A549 (cell line): ENCODE results near the gene COL17A1. TPM values are rescaled to one million over a fixed set of nuclear protein-coding genes. Genes with fewer than 3 reads are reported as not detected.

Experiments
- CHD2 ChIP-seq: fragments of 150-350 bp; IDR thresholded peaks from 2 replicates; pipeline ENCODE4 v1.6.1; 2014; ENCODE audit warnings: low read length; ENCODE audit not compliant: partially characterized antibody
- CHD4 ChIP-seq: fragments of 200-600 bp; sonication (generic); IDR thresholded peaks from 2 replicates; pipeline ENCODE4 v1.6.1; 2016; ENCODE audit warnings: antibody characterized with exemption, mild to moderate bottlenecking, borderline replicate concordance
- CTCF ChIP-seq: fragments of >200 bp; sonication (Bioruptor Twin); formaldehyde crosslinking; IDR thresholded peaks from 3 replicates; pipeline ENCODE4 v1.5.1; 2016
- EHF ChIP-seq: fragments of 250-450 bp; sonication (Bioruptor Pico); IDR thresholded peaks from 2 replicates; pipeline ENCODE4 v1.5.0; 2020; ENCODE audit warnings: mild to moderate bottlenecking
- EP300 ChIP-seq, 2 experiments: fragments of >200 bp; sonication (Bioruptor Twin); formaldehyde crosslinking; IDR thresholded peaks; 2 replicates in 1 of 2; 3 replicates in 1 of 2; pipeline ENCODE4 v1.6.1; 2016 to 2017
- ESRRA ChIP-seq: fragments of 150-350 bp; IDR thresholded peaks from 2 replicates; pipeline ENCODE4 v1.6.1; 2014; ENCODE audit warnings: mild to moderate bottlenecking, low read length, borderline replicate concordance
- FOSB ChIP-seq: fragments of 250-450 bp; sonication (Bioruptor Pico); IDR thresholded peaks from 2 replicates; pipeline ENCODE4 v1.5.0; 2020; ENCODE audit warnings: mild to moderate bottlenecking, moderate library complexity
- HDAC2 ChIP-seq: fragments of 200-600 bp; sonication (generic); IDR thresholded peaks from 2 replicates; pipeline ENCODE4 v1.6.1; 2016
- HOXA7 ChIP-seq: fragments of 250-450 bp; sonication (Bioruptor Pico); IDR thresholded peaks from 2 replicates; pipeline ENCODE4 v1.5.0; 2020; ENCODE audit warnings: mild to moderate bottlenecking, moderate library complexity
- HOXB5 ChIP-seq: fragments of 250-450 bp; sonication (Bioruptor Pico); IDR thresholded peaks from 2 replicates; pipeline ENCODE4 v1.5.0; 2020; ENCODE audit warnings: mild to moderate bottlenecking, moderate library complexity
- JUN ChIP-seq, 2 experiments: fragments of >200 bp; sonication (Bioruptor Twin); formaldehyde crosslinking; IDR thresholded peaks; 2 replicates in 1 of 2; 3 replicates in 1 of 2; pipeline ENCODE4 v1.6.1; 2016 to 2017
- JUNB ChIP-seq: fragments of >200 bp; sonication (Bioruptor Twin); formaldehyde crosslinking; IDR thresholded peaks from 2 replicates; pipeline ENCODE4 v1.6.1; 2016
- KDM1A ChIP-seq: fragments of 200-600 bp; sonication (generic); IDR thresholded peaks from 2 replicates; pipeline ENCODE4 v1.6.1; 2016; ENCODE audit warnings: low read depth, mild to moderate bottlenecking
- KDM5A ChIP-seq: fragments of 200-600 bp; sonication (generic); IDR thresholded peaks from 2 replicates; pipeline ENCODE4 v1.6.1; 2016; ENCODE audit warnings: antibody characterized with exemption, mild to moderate bottlenecking
- MAFK ChIP-seq: fragments of 450-650 bp; IDR thresholded peaks from 2 replicates; pipeline ENCODE4 v1.6.1; 2014; ENCODE audit not compliant: partially characterized antibody
- MAZ ChIP-seq: fragments of 150-350 bp; IDR thresholded peaks from 2 replicates; pipeline ENCODE4 v1.6.1; 2014; ENCODE audit warnings: antibody characterized with exemption, low read depth, low read length, borderline replicate concordance
- MYC ChIP-seq: IDR thresholded peaks from 2 replicates; pipeline ENCODE4 v1.6.1; 2012; ENCODE audit warnings: mild to moderate bottlenecking, inconsistent platforms, low read length, improper control_type of control experiment, borderline replicate concordance
- NFE2L2 ChIP-seq: fragments of 150-350 bp; conservative IDR thresholded peaks from 2 replicates; pipeline ENCODE4 v1.6.1; 2014; ENCODE audit warnings: low read length
- NPAS2 ChIP-seq: fragments of 250-450 bp; sonication (Bioruptor Pico); IDR thresholded peaks from 2 replicates; pipeline ENCODE4 v1.8.0; 2022; ENCODE audit warnings: mild to moderate bottlenecking, moderate library complexity, borderline replicate concordance
- NR3C1 ChIP-seq: fragments of >200 bp; sonication (Bioruptor Twin); formaldehyde crosslinking; IDR thresholded peaks from 3 replicates; pipeline ENCODE4 v1.6.1; 2017
- POLR2A ChIP-seq: IDR thresholded peaks from 2 replicates; pipeline ENCODE4 v1.6.1; 2012; ENCODE audit warnings: mild to moderate bottlenecking, low read length
- POLR2AphosphoS2 ChIP-seq: conservative IDR thresholded peaks from 2 replicates; pipeline ENCODE4 v1.6.1; 2012; ENCODE audit warnings: low read length, improper control_type of control experiment, inconsistent platforms
- SMC3 ChIP-seq: fragments of >200 bp; sonication (Bioruptor Twin); formaldehyde crosslinking; IDR thresholded peaks from 3 replicates; pipeline ENCODE4 v1.6.1; 2018; ENCODE audit warnings: inconsistent platforms
- SREBF2 ChIP-seq: fragments of 450-650 bp; IDR thresholded peaks from 2 replicates; pipeline ENCODE4 v1.6.1; 2014; ENCODE audit warnings: mild to moderate bottlenecking, moderate library complexity
- ZFP36 ChIP-seq: fragments of 450-650 bp; IDR thresholded peaks from 2 replicates; pipeline ENCODE4 v1.6.1; 2014; ENCODE audit warnings: borderline replicate concordance; ENCODE audit not compliant: partially characterized antibody
- ZNF302 ChIP-seq: fragments of 250-450 bp; sonication (Bioruptor Pico); IDR thresholded peaks from 2 replicates; pipeline ENCODE4 v1.9.0; 2021; ENCODE audit warnings: inconsistent platforms, mild to moderate bottlenecking, moderate library complexity
- polyA plus RNA-seq, 4 experiments: library from polyadenylated mRNA; depleted of rRNA in 3 of 4; stranded (reverse); fragments of >200 nt; fragmentation: RNase III in 1 of 4; extraction: RNeasy Plus Mini Kit Qiagen cat#74134 plus additional on column Dnase treatment in 1 of 4; gene quantifications; 2 replicates in 3 of 4; 3 replicates in 1 of 4; pipeline ENCODE4 v1.2.3, GENCODE V29; 2011 to 2017
- TF ChIP-seq, protein P1 (sequence below): fragments of 200-600 bp; sonication (generic); IDR thresholded peaks from 2 replicates; pipeline ENCODE4 v1.6.1; 2016; ENCODE audit warnings: antibody characterized with exemption, mild to moderate bottlenecking, moderate library complexity

The COL17A1 gene
- polyA plus RNA-seq, 2 of the 4 experiments (the other 2 are of a cell fraction): 1.3 to 1.6 TPM

DNA sequence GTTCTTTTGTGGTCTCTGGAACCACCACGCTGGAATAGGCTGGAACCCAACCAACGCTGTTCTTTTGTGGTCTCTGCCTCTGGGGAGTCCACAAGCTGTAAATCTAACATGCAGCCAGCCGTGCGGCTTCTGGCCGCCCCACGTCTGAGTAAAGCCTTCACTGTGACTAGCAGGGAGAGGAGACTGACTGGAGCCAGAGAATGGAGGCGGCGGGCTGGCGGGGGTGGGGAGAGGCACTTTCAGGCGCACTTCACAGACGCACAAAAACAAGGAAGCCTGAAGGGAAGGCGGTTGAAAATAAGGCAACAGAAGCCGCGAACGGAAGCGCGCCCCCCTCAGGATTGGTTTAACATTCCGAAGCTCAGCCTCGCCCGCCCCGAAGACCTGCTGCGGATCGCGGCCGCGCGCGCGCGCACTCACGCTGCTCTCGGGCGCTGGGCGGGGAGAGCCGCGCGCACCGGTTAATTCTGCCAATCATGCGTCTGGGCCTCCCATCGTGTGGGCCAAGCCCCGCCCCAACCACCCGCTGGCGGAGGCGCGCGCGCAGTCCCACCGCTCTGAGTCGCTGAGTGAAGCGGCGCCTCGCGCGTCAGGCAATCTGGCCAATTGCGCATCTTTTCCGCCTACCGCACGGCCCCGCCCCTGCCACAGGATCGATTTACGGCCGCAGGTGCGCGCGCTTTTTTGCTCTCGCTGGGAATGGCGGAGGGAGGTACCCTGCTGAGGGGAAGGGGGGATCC lies 36.0 kb upstream of the COL17A1 start, which contains the start of gene SFR1 (continued):
- TF ChIP-seq, protein P1, sequence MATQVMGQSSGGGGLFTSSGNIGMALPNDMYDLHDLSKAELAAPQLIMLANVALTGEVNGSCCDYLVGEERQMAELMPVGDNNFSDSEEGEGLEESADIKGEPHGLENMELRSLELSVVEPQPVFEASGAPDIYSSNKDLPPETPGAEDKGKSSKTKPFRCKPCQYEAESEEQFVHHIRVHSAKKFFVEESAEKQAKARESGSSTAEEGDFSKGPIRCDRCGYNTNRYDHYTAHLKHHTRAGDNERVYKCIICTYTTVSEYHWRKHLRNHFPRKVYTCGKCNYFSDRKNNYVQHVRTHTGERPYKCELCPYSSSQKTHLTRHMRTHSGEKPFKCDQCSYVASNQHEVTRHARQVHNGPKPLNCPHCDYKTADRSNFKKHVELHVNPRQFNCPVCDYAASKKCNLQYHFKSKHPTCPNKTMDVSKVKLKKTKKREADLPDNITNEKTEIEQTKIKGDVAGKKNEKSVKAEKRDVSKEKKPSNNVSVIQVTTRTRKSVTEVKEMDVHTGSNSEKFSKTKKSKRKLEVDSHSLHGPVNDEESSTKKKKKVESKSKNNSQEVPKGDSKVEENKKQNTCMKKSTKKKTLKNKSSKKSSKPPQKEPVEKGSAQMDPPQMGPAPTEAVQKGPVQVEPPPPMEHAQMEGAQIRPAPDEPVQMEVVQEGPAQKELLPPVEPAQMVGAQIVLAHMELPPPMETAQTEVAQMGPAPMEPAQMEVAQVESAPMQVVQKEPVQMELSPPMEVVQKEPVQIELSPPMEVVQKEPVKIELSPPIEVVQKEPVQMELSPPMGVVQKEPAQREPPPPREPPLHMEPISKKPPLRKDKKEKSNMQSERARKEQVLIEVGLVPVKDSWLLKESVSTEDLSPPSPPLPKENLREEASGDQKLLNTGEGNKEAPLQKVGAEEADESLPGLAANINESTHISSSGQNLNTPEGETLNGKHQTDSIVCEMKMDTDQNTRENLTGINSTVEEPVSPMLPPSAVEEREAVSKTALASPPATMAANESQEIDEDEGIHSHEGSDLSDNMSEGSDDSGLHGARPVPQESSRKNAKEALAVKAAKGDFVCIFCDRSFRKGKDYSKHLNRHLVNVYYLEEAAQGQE: no peak
- TF ChIP-seq HDAC2 (no peak), NPAS2 (no peak), NFE2L2 (no peak), CHD2 (no peak), ZFP36 (no peak), NR3C1 (no peak), EHF (no peak), MAFK (peak; percentile 79), POLR2AphosphoS2 (no peak), POLR2A (peak; percentile 84), KDM5A (no peak), HOXA7 (no peak), EP300 (IDR thresholded peaks at IDR 0.05) (no peak), MYC (0 out of 2 replicates have a peak, but pooled peaks have one; percentile 35), ZNF302 (CRISPR knock-in tag) (no peak), JUN (IDR thresholded peaks at IDR 0.05) (peak in 1 of 2 experiments; percentile 79; a peak in 2 of 5 replicates), MAZ (no peak), KDM1A (no peak), CHD4 (no peak), ESRRA (no peak), SMC3 (peak; percentile 80), CTCF (peak; percentile 69), HOXB5 (CRISPR knock-in tag) (no peak), SREBF2 (no peak), FOSB (no peak), JUNB (no peak)
